OCI-LY7 (cell line): Measurements from ENCODE around the gene TAS2R40. TPM values are rescaled to one million over a fixed set of nuclear protein-coding genes. Genes with fewer than 3 reads are reported as not detected.

ENCODE experiments used
- BruUV-seq: library from RNA; stranded (reverse); fragments of 400-500 nt; replicated peaks from 2 replicates; lab custom pipeline; 2021; lab: Mats Ljungman, UMichigan
- CTCF ChIA-PET: fragments of 300-600 bp; sonication (Branson Sonifier 250); formaldehyde crosslinking; loops from one replicate; lab custom pipeline; 2022; ENCODE audit warnings: antibody characterized with exemption; ENCODE audit not compliant: unreplicated experiment; lab: Charles Lee
- POLR2A ChIA-PET: fragments of 300-600 bp; sonication (Branson Sonifier 250); formaldehyde crosslinking; loops from one replicate; lab custom pipeline; 2022; ENCODE audit warnings: antibody characterized with exemption; lab: Charles Lee
- DNase-seq: peaks from one replicate; pipeline ENCODE4 v3.0.0-alpha.2; 2015; ENCODE audit warnings: low spot score
- H2AFZ ChIP-seq: fragments of 200-600 bp; sonication (generic), shearing (Covaris generic); 2 replicates; pipeline ENCODE4 v1.6.1; 2014; ENCODE audit warnings: mild to moderate bottlenecking, antibody characterized with exemption, low read length, moderate library complexity
- H3K27ac ChIP-seq: fragments of 200-600 bp; sonication (generic); 2 replicates; pipeline ENCODE4 v1.5.1; 2014; ENCODE audit warnings: mixed run types, low read depth, mild to moderate bottlenecking, moderate library complexity, low read length, inconsistent platforms; ENCODE audit not compliant: poor library complexity, severe bottlenecking
- H3K36me3 ChIP-seq: fragments of 200-600 bp; sonication (generic); 2 replicates; pipeline ENCODE4 v1.6.1; 2014; ENCODE audit warnings: mild to moderate bottlenecking, antibody characterized with exemption, low read length, moderate library complexity, mixed read lengths; ENCODE audit not compliant: insufficient read depth
- H3K4me1 ChIP-seq: fragments of 200-600 bp; sonication (generic); 2 replicates; pipeline ENCODE4 v1.5.1; 2014; ENCODE audit warnings: mild to moderate bottlenecking, low read length; ENCODE audit not compliant: insufficient read depth, poor library complexity, severe bottlenecking
- H3K4me2 ChIP-seq: fragments of 200-600 bp; sonication (generic); 2 replicates; pipeline ENCODE4 v1.6.1; 2014; ENCODE audit warnings: mild to moderate bottlenecking, low read length
- H3K4me3 ChIP-seq: fragments of 200-600 bp; sonication (generic); 2 replicates; pipeline ENCODE4 v1.5.1; 2014; ENCODE audit warnings: mild to moderate bottlenecking, low read depth, low read length; ENCODE audit not compliant: poor library complexity, severe bottlenecking
- H3K79me2 ChIP-seq: fragments of 200-600 bp; sonication (generic); 2 replicates; pipeline ENCODE4 v1.6.1; 2016; ENCODE audit warnings: low read depth, mild to moderate bottlenecking, low read length, moderate library complexity, mixed read lengths; ENCODE audit not compliant: insufficient read depth
- H3K9me2 ChIP-seq: fragments of 200-600 bp; sonication (generic); 2 replicates; pipeline ENCODE4 v1.6.1; 2016; ENCODE audit warnings: mild to moderate bottlenecking, low read length, mixed read lengths; ENCODE audit not compliant: insufficient read depth
- H3K9me3 ChIP-seq: fragments of 200-600 bp; sonication (generic); 2 replicates; pipeline ENCODE4 v1.6.1; 2014; ENCODE audit warnings: mild to moderate bottlenecking, mixed run types, low read length, mixed read lengths
- H4K20me1 ChIP-seq: fragments of 200-600 bp; sonication (generic); 2 replicates; pipeline ENCODE4 v1.6.1; 2014; ENCODE audit warnings: mild to moderate bottlenecking, antibody characterized with exemption, low read length, moderate library complexity, mixed read lengths; ENCODE audit not compliant: insufficient read depth
- EZH2phosphoT487 ChIP-seq: fragments of 200-600 bp; sonication (generic); IDR thresholded peaks from 2 replicates; pipeline ENCODE4 v1.6.1; 2018; ENCODE audit warnings: low read depth, borderline replicate concordance, mild to moderate bottlenecking, mixed run types, antibody characterized with exemption, low read length, moderate library complexity, mixed read lengths
- intact Hi-C: fragments of 100-400 bp; cut with micrococcal nuclease; formaldehyde crosslinking; loops from one replicate; pipeline ENCODE4 v1.10.0; 2022; ENCODE audit not compliant: unreplicated experiment
- total RNA-seq, 2 experiments: library from RNA; depleted of rRNA in 1 of 2; stranded (reverse); fragments of >200 nt in 1 of 2; shearing (Covaris generic) in 1 of 2; gene quantifications; 2 replicates each; pipeline ENCODE4 v1.2.3, GENCODE V29; 2014 to 2022
- TF ChIP-seq, protein P1 (sequence below): fragments of 200-600 bp; sonication (generic); conservative IDR thresholded peaks from 2 replicates; pipeline ENCODE4 v1.5.1; 2014; ENCODE audit warnings: mild to moderate bottlenecking, antibody characterized with exemption, low read length, moderate library complexity, mixed read lengths

Gene TAS2R40
- total RNA-seq, 2 experiments from 2014 or later = not detected

DNA sequence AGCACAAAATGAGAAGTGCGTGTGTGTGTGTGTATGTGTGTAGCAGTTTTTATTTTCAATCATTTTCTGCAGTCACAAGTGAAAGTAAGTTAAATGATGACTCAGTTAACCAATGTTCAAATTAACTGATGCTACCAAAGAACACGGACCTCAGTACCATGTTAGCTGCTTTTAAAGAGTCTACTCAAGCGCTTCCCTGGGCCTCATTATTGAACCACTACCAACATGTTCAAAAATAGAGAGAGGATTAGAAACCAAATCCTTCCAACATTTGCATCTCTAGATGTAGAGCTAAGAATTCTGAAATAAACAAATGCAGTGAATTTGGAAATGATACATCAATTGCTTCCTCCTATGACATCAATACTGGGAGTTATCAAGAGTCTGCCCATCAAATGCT lies 38.8 kb upstream of the TAS2R40 start, which contains the start of gene TAS2R39:
TSS of gene TAS2R39 (plus strand) at position 396 of the 400 bp plus-strand sequence. CDS start at position 396, 0 bp downstream.
- Histone ChIP-seq H3K4me2 (no peak within 1 kb of the TSS), H3K4me1 (no peaks in the 10 kb centered on the region), H3K27ac (no peak within 1 kb of the TSS), H2AFZ (no peak within 1 kb of the TSS), H3K79me2 (no peaks in the 10 kb centered on the region), H3K9me2 (no peaks in the 10 kb centered on the region), H3K4me3 (no peak within 1 kb of the TSS), H4K20me1 (no peaks in the 10 kb centered on the region), H3K9me3 (peaks cover 6% of the 10 kb centered on the region), H3K36me3 (no peaks in the 10 kb centered on the region)
- no TSS peak for BruUV-seq
- TF ChIP-seq, protein P1, sequence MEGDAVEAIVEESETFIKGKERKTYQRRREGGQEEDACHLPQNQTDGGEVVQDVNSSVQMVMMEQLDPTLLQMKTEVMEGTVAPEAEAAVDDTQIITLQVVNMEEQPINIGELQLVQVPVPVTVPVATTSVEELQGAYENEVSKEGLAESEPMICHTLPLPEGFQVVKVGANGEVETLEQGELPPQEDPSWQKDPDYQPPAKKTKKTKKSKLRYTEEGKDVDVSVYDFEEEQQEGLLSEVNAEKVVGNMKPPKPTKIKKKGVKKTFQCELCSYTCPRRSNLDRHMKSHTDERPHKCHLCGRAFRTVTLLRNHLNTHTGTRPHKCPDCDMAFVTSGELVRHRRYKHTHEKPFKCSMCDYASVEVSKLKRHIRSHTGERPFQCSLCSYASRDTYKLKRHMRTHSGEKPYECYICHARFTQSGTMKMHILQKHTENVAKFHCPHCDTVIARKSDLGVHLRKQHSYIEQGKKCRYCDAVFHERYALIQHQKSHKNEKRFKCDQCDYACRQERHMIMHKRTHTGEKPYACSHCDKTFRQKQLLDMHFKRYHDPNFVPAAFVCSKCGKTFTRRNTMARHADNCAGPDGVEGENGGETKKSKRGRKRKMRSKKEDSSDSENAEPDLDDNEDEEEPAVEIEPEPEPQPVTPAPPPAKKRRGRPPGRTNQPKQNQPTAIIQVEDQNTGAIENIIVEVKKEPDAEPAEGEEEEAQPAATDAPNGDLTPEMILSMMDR = no peak
- TF ChIP-seq EZH2phosphoT487 = no peak
- POLR2A ChIA-PET = interaction anchor here (0.9 kb wide), 1 partner anchor 9 kb away, joined by 4 read pairs; no protein-coding TSS in a partner anchor
- no peak for DNase-seq
- CTCF ChIA-PET = no interaction called here
- intact Hi-C loops = no loop called here

DNA sequence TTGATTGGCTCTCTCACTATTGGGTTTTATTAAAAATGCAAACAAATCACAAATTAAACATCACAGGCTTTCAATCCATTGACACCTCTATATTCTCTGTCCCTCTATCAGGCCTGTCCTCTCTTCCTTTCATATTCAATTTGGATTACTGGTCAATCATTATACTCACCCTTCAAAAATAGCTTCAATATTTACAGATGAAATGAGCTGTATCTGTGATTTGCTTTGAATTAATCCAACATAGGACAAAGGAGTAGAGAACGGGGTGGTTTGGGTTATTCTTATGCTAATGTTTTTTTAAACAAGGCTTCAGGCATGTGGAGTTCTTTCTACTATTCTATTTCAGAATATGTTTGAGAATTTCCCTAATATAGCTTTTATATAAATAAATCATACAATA lies 36.3 kb upstream of the TAS2R40 start:
- TF ChIP-seq, protein P1 = no peak
- no peak for TF ChIP-seq EZH2phosphoT487
- Histone ChIP-seq H3K4me3 (no peak overlapping the region), H3K36me3 (no peaks in the 10 kb centered on the region), H4K20me1 (no peaks in the 10 kb centered on the region), H3K79me2 (no peaks in the 10 kb centered on the region), H3K4me1 (no peaks in the 10 kb centered on the region), H3K9me2 (no peaks in the 10 kb centered on the region), H3K9me3 (no peaks in the 10 kb centered on the region), H3K4me2 (no peak overlapping the region), H2AFZ (no peak overlapping the region), H3K27ac (no peak overlapping the region)
- ChIA-PET CTCF (no interaction called here), POLR2A (no interaction called here)
- intact Hi-C loops = no loop called here
- DNase-seq = no peak
- BruUV-seq = no TSS peak

DNA sequence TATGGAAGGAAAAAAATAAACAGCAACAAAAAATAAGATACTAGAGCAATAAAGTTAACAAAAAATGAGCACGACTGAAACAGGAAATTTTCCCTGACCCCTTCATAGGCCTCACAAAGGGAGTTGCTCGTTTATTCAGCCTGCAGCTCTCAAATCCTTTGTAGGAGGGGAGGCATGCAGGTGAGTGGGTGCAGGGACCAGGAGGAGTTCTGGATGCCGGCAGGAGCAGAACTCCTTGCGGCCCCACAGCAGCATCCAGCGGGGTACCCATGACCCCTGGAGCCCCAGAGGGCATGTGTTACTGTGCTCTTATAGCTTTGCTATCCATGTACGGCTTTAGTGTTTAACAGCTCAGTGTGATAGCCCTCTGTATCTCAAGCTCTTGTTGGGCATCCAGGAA lies 32.8 kb upstream of the TAS2R40 start:
- no peak overlapping the region for H3K4me2 ChIP-seq
- no peaks in the 10 kb centered on the region for H3K36me3 ChIP-seq
- no peak overlapping the region for H2AFZ ChIP-seq
- H4K20me1 ChIP-seq = no peaks in the 10 kb centered on the region
- intact Hi-C loops = no loop called here
- H3K4me3 ChIP-seq = no peak overlapping the region
- H3K9me2 ChIP-seq = no peaks in the 10 kb centered on the region
- no peak for DNase-seq
- no peak overlapping the region for H3K27ac ChIP-seq
- TF ChIP-seq, protein P1 = no peak
- ChIA-PET CTCF (interaction anchor here (0.6 kb wide), 1 partner anchor 145 kb away, joined by 4 read pairs; no protein-coding TSS in a partner anchor), POLR2A (interaction anchor here (0.6 kb wide), 1 partner anchor 117 kb away, joined by 3 read pairs; no protein-coding TSS in a partner anchor)
- no peaks in the 10 kb centered on the region for H3K9me3 ChIP-seq
- H3K79me2 ChIP-seq = no peaks in the 10 kb centered on the region
- BruUV-seq = no TSS peak
- no peaks in the 10 kb centered on the region for H3K4me1 ChIP-seq
